ENCODE data around the gene TNFRSF1B.
A peak's percentile ranks its signal among the peaks of the same experiment; 100 is the strongest.
"Not testable (repeated sequence)": the region's sequence is repeated elsewhere in the genome, so short reads cannot be mapped to it uniquely, and the experiment has no call there.

The TNFRSF1B gene

GRCh38 chr1:12204140-12204539 is 37.3 kb downstream of the TNFRSF1B start:
- Mint-ChIP-seq H3K27me3 (no peaks in the 10 kb centered on the region), H3K4me1 (peaks cover 52% of the 10 kb centered on the region), H3K36me3 (peaks cover 65% of the 10 kb centered on the region), H3K27ac (peak overlapping the region; percentile 74), H3K9me3 (no peaks in the 10 kb centered on the region), H3K4me3 (no peak overlapping the region)
- CTCF ChIA-PET: interaction anchor here (14.1 kb wide), 1 partner anchor 80 kb away, joined by 252 read pairs; no protein-coding TSS in a partner anchor
- no peak for DNase-seq

- H3K4me1 Mint-ChIP-seq: peaks cover 60% of the 10 kb centered on the region
- H3K36me3 Mint-ChIP-seq: peaks cover 61% of the 10 kb centered on the region
- H3K4me3 Mint-ChIP-seq: no peak overlapping the region
These were observed 38.2 kb downstream of the TNFRSF1B start for GRCh38 chr1:12204754-12205658.

GRCh38 chr1:12206238-12206637 is 39.4 kb downstream of the TNFRSF1B start:
- DNase-seq: no peak
- Mint-ChIP-seq H3K27ac (peak overlapping the region; percentile 4), H3K27me3 (no peaks in the 10 kb centered on the region), H3K9me3 (no peaks in the 10 kb centered on the region), H3K36me3 (peaks cover 58% of the 10 kb centered on the region), H3K4me3 (no peak overlapping the region), H3K4me1 (peaks cover 70% of the 10 kb centered on the region)
- CTCF ChIA-PET: interaction anchor here (0.7 to 14.1 kb wide), 6 partner anchors 10 to 88 kb away, joined by 3 to 252 read pairs (median 4); no protein-coding TSS in a partner anchor

More at GRCh38 chr1:12204754-12205658, 38.2 kb downstream of the TNFRSF1B start:
- H3K9me3 Mint-ChIP-seq: no peaks in the 10 kb centered on the region
- CTCF ChIA-PET: interaction anchor here (0.9 to 14.1 kb wide), 2 partner anchors 38 to 80 kb away, joined by 5 to 252 read pairs; partner anchors contain the start of gene TNFRSF1B
- H3K27me3 Mint-ChIP-seq: no peaks in the 10 kb centered on the region
- H3K27ac Mint-ChIP-seq: peak overlapping the region; percentile 81
- no peak for DNase-seq

DNA sequence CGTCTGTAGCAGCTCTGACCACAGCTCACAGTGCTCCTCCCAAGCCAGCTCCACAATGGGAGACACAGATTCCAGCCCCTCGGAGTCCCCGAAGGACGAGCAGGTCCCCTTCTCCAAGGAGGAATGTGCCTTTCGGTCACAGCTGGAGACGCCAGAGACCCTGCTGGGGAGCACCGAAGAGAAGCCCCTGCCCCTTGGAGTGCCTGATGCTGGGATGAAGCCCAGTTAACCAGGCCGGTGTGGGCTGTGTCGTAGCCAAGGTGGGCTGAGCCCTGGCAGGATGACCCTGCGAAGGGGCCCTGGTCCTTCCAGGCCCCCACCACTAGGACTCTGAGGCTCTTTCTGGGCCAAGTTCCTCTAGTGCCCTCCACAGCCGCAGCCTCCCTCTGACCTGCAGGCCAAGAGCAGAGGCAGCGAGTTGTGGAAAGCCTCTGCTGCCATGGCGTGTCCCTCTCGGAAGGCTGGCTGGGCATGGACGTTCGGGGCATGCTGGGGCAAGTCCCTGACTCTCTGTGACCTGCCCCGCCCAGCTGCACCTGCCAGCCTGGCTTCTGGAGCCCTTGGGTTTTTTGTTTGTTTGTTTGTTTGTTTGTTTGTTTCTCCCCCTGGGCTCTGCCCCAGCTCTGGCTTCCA is 40.1 kb downstream of the TNFRSF1B start:
- Mint-ChIP-seq H3K27ac (peak overlapping the region; percentile 37), H3K4me3 (no peak overlapping the region), H3K4me1 (peaks cover 71% of the 10 kb centered on the region), H3K9me3 (no peaks in the 10 kb centered on the region), H3K27me3 (no peaks in the 10 kb centered on the region), H3K36me3 (peaks cover 52% of the 10 kb centered on the region)
- no peak for DNase-seq
- CTCF ChIA-PET: interaction anchor here (0.7 to 14.1 kb wide), 5 partner anchors 11 to 87 kb away, joined by 4 to 252 read pairs (median 4); no protein-coding TSS in a partner anchor

GRCh38 chr1:12208271-12208670 is 41.5 kb downstream of the TNFRSF1B start:
- H3K4me1 Mint-ChIP-seq: peaks cover 71% of the 10 kb centered on the region
- peaks cover 45% of the 10 kb centered on the region for H3K36me3 Mint-ChIP-seq
- H3K4me3 Mint-ChIP-seq: no peak overlapping the region
- H3K27ac Mint-ChIP-seq: peak overlapping the region; percentile 89
- no peak for DNase-seq
- CTCF ChIA-PET: interaction anchor here (0.7 to 14.1 kb wide), 6 partner anchors 18 to 90 kb away, joined by 3 to 252 read pairs (median 6); no protein-coding TSS in a partner anchor
- no peaks in the 10 kb centered on the region for H3K9me3 Mint-ChIP-seq
- peaks cover 12% of the 10 kb centered on the region for H3K27me3 Mint-ChIP-seq

- H3K9me3 Mint-ChIP-seq: no peaks in the 10 kb centered on the region
- H3K27me3 Mint-ChIP-seq: peaks cover 17% of the 10 kb centered on the region
- H3K4me1 Mint-ChIP-seq: peaks cover 65% of the 10 kb centered on the region
- no peak overlapping the region for H3K4me3 Mint-ChIP-seq
- H3K36me3 Mint-ChIP-seq: peaks cover 39% of the 10 kb centered on the region
- CTCF ChIA-PET: interaction anchor here (0.7 to 14.1 kb wide), 9 partner anchors 19 to 92 kb away, joined by 3 to 252 read pairs (median 4); no protein-coding TSS in a partner anchor
- peak; percentile 89 for DNase-seq
- H3K27ac Mint-ChIP-seq: peak overlapping the region; percentile 89
These were observed 42.1 kb downstream of the TNFRSF1B start for GRCh38 chr1:12208764-12209494.

DNA sequence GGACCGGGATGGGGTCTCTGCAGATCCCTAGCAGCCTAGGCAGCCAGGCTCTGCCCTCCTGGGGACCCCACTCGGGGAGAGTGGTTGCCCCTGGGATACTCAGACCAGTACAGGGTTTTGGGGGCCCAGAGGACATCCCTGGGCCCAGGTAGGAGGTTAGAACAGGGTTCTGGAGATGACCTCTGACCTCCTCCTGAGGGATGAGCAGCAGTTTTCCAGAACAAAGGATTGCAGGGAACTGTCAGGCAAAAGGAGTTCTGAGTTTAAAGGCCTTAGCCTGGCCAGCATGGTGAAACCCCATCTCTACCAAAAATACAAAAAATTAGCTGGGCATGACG is 42.7 kb downstream of the TNFRSF1B start:
- H3K36me3 Mint-ChIP-seq: peaks cover 34% of the 10 kb centered on the region
- DNase-seq: no peak
- H3K27ac Mint-ChIP-seq: peak overlapping the region; percentile 89
- CTCF ChIA-PET: interaction anchor here (0.8 to 14.1 kb wide), 11 partner anchors 19 to 420 kb away, joined by 3 to 252 read pairs (median 4); no protein-coding TSS in a partner anchor
- H3K27me3 Mint-ChIP-seq: peaks cover 19% of the 10 kb centered on the region
- H3K4me3 Mint-ChIP-seq: no peak overlapping the region
- H3K4me1 Mint-ChIP-seq: peaks cover 59% of the 10 kb centered on the region
- H3K9me3 Mint-ChIP-seq: no peaks in the 10 kb centered on the region

DNA sequence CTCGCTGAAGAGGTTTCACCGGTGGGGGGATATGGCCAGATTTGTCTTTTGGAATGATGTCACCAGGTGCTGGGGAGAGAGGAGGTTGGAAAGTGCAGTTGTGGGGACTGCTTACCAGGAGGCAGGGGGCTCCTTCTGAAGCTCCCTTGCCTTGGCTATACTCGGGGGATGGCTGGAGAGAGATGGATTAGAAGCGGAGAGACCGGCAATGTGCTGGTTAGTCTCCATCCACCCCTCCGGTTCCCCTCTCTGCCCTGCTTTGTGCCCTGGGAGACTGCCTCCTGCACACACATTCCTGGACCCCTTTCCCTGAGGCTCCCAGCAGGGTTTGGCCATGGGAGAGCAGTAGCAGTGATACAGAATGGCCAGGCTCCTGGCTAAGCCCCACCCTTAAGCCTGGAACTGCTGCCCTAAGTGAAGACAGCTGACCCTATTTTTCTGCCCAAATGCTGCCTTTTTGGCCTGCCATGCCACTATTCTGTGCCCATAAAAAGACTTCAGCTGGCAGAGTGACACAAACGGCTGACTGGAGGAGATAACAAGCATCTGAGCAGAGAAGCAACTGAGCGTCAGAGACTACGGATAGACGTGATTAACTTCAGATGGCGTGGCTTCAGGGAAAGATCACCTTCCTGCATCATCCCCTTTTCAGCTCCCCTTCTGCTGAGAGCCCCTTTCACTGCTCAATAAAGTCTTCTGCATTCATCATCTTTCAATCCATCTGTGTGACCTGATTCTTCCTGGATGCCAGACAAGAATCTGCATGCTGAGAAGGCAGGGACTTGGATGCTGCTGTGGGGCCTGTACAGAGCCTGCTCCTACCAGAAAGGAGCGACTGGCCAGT is 48.5 kb downstream of the TNFRSF1B start:
- Mint-ChIP-seq H3K4me3 (no peak overlapping the region), H3K9me3 (no peaks in the 10 kb centered on the region), H3K36me3 (peaks cover 5% of the 10 kb centered on the region), H3K27ac (no peak overlapping the region), H3K4me1 (peaks cover 19% of the 10 kb centered on the region), H3K27me3 (peaks cover 68% of the 10 kb centered on the region)
- CTCF ChIA-PET: interaction anchor here (1.2 to 2.8 kb wide), 2 partner anchors 13 to 90 kb away, joined by 5 to 14 read pairs; no protein-coding TSS in a partner anchor
- no peak for DNase-seq

DNA sequence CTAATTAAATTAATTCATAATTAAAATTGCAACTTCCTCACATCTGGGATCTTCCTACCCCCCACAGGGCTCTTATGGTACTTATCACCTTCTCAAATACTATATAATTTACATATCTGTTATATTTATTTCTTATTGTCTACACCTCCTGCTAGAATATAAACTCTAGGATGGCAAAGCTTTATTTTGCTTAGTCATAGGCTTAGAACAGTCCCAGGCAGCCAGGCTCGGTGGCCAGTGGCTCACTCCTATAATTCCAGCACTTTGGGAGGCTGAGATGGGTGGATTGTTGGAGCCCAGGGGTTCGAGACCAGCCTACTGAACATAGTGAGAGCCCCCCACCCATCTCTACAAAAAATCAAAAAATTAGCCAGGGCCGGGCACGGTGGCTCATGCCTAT is 53.0 kb downstream of the TNFRSF1B start:
- Mint-ChIP-seq H3K27ac (no peak overlapping the region), H3K4me3 (no peak overlapping the region), H3K27me3 (peaks cover 70% of the 10 kb centered on the region), H3K9me3 (peaks cover 7% of the 10 kb centered on the region), H3K36me3 (peaks cover 2% of the 10 kb centered on the region), H3K4me1 (no peaks in the 10 kb centered on the region)
- DNase-seq: no peak
- CTCF ChIA-PET: interaction anchor here (2.1 to 4.1 kb wide), 2 partner anchors 9 to 94 kb away, joined by 4 to 14 read pairs; no protein-coding TSS in a partner anchor

DNA sequence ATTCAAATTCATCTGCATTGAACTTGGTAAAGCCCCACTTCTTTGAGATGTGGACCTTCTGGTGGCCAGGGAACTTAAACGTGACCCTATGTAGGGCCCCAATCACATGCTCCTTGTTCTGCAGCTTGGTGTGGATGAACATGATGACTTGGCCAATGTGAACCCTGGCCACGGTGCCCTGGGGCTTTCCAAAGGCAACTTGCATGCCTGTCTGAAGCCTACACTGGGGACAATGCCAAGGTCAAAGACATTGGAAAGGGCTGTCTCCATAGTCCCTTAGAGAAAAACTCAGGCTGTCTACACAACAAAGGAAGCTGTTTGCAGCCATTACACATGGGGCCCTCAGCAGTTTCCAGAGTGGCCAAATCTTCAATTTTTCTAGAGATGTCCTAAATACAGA is 54.1 kb downstream of the TNFRSF1B start:
- CTCF ChIA-PET: interaction anchor here (4.1 kb wide), 1 partner anchor 96 kb away, joined by 14 read pairs; no protein-coding TSS in a partner anchor
- Mint-ChIP-seq H3K27me3 (peaks cover 64% of the 10 kb centered on the region), H3K4me3 (no peak overlapping the region), H3K36me3 (peaks cover 2% of the 10 kb centered on the region), H3K4me1 (no peaks in the 10 kb centered on the region), H3K27ac (no peak overlapping the region), H3K9me3 (peaks cover 7% of the 10 kb centered on the region)
- DNase-seq: no peak

DNA sequence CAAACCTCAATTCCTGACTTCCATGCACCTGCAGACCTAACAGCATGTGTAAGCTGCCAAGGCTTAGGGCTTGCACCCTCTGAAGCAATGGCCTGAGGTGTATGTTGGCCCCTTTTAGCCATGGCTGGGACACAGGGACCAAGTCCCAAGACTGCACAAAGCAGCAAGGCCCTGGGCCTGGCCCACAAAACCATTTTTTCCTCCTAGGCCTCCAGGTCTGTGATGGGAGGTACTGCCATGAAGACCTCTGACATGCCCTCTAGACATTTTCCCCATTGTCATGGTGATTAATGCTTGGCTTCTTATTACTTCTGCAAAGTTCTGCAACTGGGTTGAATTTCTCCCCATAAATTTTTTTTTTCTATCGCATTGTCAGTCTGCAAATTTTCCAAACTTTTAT is 55.9 kb downstream of the TNFRSF1B start:
- H3K9me3 Mint-ChIP-seq, DNase-seq, H3K4me1 Mint-ChIP-seq, H3K27ac Mint-ChIP-seq, H3K4me3 Mint-ChIP-seq, H3K36me3 Mint-ChIP-seq, CTCF ChIA-PET: not testable (repeated sequence)
- peaks cover 52% of the 10 kb centered on the region for H3K27me3 Mint-ChIP-seq

DNA sequence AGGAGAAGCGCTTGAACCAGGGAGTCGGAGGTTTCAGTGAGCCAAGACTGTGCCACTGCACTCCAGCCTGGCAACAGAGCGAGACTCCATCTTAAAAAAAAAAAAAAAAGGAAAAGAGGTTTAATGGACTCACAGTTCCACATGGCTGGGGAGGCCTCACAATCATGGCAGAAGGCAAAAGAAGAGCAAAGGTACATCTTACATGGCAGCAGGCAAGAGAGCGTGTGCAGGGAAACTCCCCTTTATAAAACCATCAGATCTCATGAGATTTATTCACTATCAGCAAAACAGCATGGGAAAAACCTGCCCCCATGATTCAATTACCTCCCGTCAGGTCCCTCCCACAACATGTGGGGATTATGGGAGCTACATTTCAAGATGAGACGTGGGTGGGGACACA is 57.3 kb downstream of the TNFRSF1B start:
- H3K27me3 Mint-ChIP-seq: peaks cover 44% of the 10 kb centered on the region
- H3K27ac Mint-ChIP-seq, H3K4me1 Mint-ChIP-seq, H3K4me3 Mint-ChIP-seq, DNase-seq, H3K36me3 Mint-ChIP-seq, H3K9me3 Mint-ChIP-seq: not testable (repeated sequence)
- CTCF ChIA-PET: interaction anchor here (1.6 kb wide), 1 partner anchor 100 kb away, joined by 5 read pairs; no protein-coding TSS in a partner anchor

- no peak overlapping the region for H3K27ac Mint-ChIP-seq
- H3K4me3 Mint-ChIP-seq: peak overlapping the region; percentile 71
- H3K4me1 Mint-ChIP-seq: peaks cover 19% of the 10 kb centered on the region
- peaks cover 23% of the 10 kb centered on the region for H3K27me3 Mint-ChIP-seq
- no peak for DNase-seq
- CTCF ChIA-PET: interaction anchor here (0.8 to 2.2 kb wide), 9 partner anchors 10 to 430 kb away, joined by 3 to 9 read pairs (median 4); no protein-coding TSS in a partner anchor
- H3K36me3 Mint-ChIP-seq: no peaks in the 10 kb centered on the region
- no peaks in the 10 kb centered on the region for H3K9me3 Mint-ChIP-seq
These were observed 62.2 kb downstream of the TNFRSF1B start for GRCh38 chr1:12228979-12229378.

Data from activated naive CD4-positive, alpha-beta T cell treated with anti-CD3 and anti-CD28 coated beads, Interleukin-2, amount 10 ng/mL, durations not matched to agents 7 days and 5 days (primary cell).